DOHH2 (cell line): Measurements from ENCODE around the gene PCTP.

Experiments used
- EZH2phosphoT487 ChIP-seq: fragments of 200-600 bp; sonication (generic); IDR thresholded peaks from 2 replicates; pipeline ENCODE4 v1.6.1; 2017; ENCODE audit warnings: borderline replicate concordance, mild to moderate bottlenecking, antibody characterized with exemption, low read length, moderate library complexity, mixed read lengths
- TF ChIP-seq, protein P1 (sequence below): fragments of 200-600 bp; sonication (generic); IDR thresholded peaks from one replicate; pipeline ENCODE4 v1.5.1; 2014; ENCODE audit warnings: antibody characterized with exemption, mild to moderate bottlenecking, low read depth, low read length; ENCODE audit not compliant: poor library complexity, severe bottlenecking

DNA sequence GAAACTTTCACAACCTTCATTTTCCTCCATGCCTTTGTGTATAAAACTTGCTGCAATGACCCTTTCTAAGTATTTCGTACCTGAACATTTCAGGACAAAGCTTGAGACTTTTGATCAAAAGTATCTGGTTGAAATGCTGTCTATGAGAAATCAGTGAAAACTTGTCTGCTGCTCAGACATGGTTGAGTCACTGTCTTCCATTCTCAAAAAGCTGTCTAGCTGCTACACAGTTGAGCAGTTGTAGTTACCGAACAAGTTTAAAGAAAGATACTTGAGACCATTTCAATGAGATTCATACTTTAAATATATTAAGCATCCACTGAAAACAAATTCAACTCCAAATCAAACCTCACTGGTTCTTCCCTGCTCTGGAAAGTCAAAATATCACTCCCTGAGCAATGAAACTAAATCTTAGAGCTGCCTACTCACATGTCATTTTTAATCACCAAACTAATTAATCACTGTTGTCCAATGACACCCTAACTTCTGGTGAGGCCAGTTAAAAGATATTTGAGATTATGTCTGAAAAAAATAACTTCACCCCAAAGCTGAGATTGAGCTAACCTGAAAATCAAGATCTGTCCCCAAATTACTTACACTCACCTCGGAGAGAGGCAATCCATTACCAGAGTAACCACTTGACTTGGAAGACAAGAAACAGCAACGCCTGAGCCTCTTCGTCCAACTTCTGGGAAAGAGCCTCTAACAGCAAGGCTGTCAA is 28.7 kb upstream of the PCTP start:
- TF ChIP-seq, protein P1, sequence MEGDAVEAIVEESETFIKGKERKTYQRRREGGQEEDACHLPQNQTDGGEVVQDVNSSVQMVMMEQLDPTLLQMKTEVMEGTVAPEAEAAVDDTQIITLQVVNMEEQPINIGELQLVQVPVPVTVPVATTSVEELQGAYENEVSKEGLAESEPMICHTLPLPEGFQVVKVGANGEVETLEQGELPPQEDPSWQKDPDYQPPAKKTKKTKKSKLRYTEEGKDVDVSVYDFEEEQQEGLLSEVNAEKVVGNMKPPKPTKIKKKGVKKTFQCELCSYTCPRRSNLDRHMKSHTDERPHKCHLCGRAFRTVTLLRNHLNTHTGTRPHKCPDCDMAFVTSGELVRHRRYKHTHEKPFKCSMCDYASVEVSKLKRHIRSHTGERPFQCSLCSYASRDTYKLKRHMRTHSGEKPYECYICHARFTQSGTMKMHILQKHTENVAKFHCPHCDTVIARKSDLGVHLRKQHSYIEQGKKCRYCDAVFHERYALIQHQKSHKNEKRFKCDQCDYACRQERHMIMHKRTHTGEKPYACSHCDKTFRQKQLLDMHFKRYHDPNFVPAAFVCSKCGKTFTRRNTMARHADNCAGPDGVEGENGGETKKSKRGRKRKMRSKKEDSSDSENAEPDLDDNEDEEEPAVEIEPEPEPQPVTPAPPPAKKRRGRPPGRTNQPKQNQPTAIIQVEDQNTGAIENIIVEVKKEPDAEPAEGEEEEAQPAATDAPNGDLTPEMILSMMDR, result no peak
- no peak for TF ChIP-seq EZH2phosphoT487
